ENCODE data around the gene TKFC. TPM values are rescaled to one million over a fixed set of nuclear protein-coding genes. Genes with fewer than 3 reads are reported as not detected.

Gene TKFC, protein sequence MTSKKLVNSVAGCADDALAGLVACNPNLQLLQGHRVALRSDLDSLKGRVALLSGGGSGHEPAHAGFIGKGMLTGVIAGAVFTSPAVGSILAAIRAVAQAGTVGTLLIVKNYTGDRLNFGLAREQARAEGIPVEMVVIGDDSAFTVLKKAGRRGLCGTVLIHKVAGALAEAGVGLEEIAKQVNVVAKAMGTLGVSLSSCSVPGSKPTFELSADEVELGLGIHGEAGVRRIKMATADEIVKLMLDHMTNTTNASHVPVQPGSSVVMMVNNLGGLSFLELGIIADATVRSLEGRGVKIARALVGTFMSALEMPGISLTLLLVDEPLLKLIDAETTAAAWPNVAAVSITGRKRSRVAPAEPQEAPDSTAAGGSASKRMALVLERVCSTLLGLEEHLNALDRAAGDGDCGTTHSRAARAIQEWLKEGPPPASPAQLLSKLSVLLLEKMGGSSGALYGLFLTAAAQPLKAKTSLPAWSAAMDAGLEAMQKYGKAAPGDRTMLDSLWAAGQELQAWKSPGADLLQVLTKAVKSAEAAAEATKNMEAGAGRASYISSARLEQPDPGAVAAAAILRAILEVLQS
- total RNA-seq: 10 to 100 TPM in 3 of 4 donors, 1 to 10 TPM in 1; 9.4 to 15.1 (median 13.4) TPM

- no peaks in the 10 kb centered on the region for H3K27me3 ChIP-seq
- H3K4me3 ChIP-seq: peak within 1 kb of the TSS; percentile 73 to 85
- H3K4me1 ChIP-seq: peaks cover 4 to 66% (median 14%) of the 10 kb centered on the region in 3 donors
- H3K36me3 ChIP-seq: peaks cover 0 to 25% of the 10 kb centered on the region in 2 donors
- peak; percentile 98 for ATAC-seq
- WGBS, 2 donors (ENCODE audit: low coverage in 1 of 2): no CpG with 5 or more reads among the region's 81 CpGs
- H3K9me3 ChIP-seq: no peaks in the 10 kb centered on the region
- H3K27ac ChIP-seq: peak within 1 kb of the TSS; percentile 67 to 94 (median 94)
- TF ChIP-seq EP300 (IDR thresholded peaks at IDR 0.05) (no peak), POLR2A (IDR thresholded peaks at IDR 0.05) (peak; percentile 75 to 76), POLR2AphosphoS5 (IDR thresholded peaks at IDR 0.05) (peak; percentile 79), CTCF (IDR thresholded peaks at IDR 0.05) (peak in 1 of 4 experiments; percentile 29)
Observed at GRCh38 chr11:61332797-61333549, at the start of gene TKFC, which contains the start of gene DDB1. Gene TKFC (plus strand): TSS chr11:61333228. CDS start chr11:61334729, 1,501 bp downstream. Gene DDB1 (minus strand): TSS chr11:61333105. CDS start chr11:61332968, 137 bp downstream.

- Histone ChIP-seq H3K27ac (no peak overlapping the region), H3K4me1 (peaks cover 0 to 11% (median 0%) of the 10 kb centered on the region in 3 donors), H3K4me3 (no peak overlapping the region), H3K27me3 (peaks cover 23% of the 10 kb centered on the region), H3K9me3 (no peaks in the 10 kb centered on the region), H3K36me3 (peaks cover 0 to 5% of the 10 kb centered on the region in 2 donors)
- no peak for ATAC-seq
- TF ChIP-seq EP300 (IDR thresholded peaks at IDR 0.05): no peak
- no peak for TF ChIP-seq CTCF (IDR thresholded peaks at IDR 0.05)
- TF ChIP-seq POLR2A (IDR thresholded peaks at IDR 0.05): no peak
- no peak for TF ChIP-seq POLR2AphosphoS5 (IDR thresholded peaks at IDR 0.05)
- 88 to 100% methylated on average over 2 to 4 of the region's 4 CpGs for WGBS, 2 donors (ENCODE audit: low coverage in 1 of 2)
Observed at GRCh38 chr11:61283613-61284012, 49.4 kb upstream of the TKFC start.

DNA sequence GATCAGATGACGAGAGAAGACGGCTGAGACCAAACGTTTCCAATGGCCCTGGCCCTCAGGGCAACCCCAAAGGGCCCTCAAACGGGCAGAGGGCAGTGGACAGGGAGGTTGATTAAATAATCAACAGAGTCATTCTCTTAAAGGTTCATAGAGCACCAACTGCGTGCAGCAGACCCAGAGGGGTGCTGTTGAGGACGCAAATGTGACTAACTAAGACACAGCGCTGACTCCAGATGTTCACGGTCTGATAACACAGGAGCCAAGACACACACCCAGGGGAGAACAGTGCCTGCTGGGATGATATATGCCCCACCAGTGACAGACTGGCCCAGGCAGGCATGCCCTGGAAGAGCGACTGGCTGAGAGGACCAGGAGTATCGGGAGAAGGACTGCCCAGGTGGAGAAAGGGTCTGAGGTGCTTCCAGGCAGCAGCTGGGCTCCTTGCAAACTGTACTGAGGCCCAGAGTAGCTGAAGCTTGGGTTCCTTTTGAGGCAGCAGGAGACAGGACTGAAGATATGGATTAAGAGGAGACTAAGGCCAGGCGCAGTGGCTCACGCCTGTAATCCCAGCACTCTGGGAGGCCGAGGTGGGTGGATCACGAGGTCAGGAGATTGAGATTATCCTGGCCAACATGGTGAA lies 45.6 kb upstream of the TKFC start:
- Histone ChIP-seq H3K36me3 (peaks cover 0 to 5% of the 10 kb centered on the region in 2 donors), H3K4me1 (no peaks in the 10 kb centered on the region), H3K27me3 (peaks cover 14% of the 10 kb centered on the region), H3K9me3 (no peaks in the 10 kb centered on the region), H3K27ac (no peak overlapping the region), H3K4me3 (no peak overlapping the region)
- no peak for ATAC-seq
- 78 to 86% methylated on average over 4 to 10 of the region's 14 CpGs for WGBS, 2 donors (ENCODE audit: low coverage in 1 of 2)
- TF ChIP-seq CTCF (IDR thresholded peaks at IDR 0.05) (no peak), EP300 (IDR thresholded peaks at IDR 0.05) (no peak), POLR2AphosphoS5 (IDR thresholded peaks at IDR 0.05) (no peak), POLR2A (IDR thresholded peaks at IDR 0.05) (no peak)

GRCh38 chr11:61290905-61291690 lies 41.9 kb upstream of the TKFC start:
- Histone ChIP-seq H3K27me3 (peaks cover 46% of the 10 kb centered on the region), H3K27ac (no peak overlapping the region), H3K36me3 (no peaks in the 10 kb centered on the region), H3K4me1 (peaks cover 0 to 27% (median 23%) of the 10 kb centered on the region in 3 donors), H3K9me3 (no peaks in the 10 kb centered on the region), H3K4me3 (no peak overlapping the region)
- no peak for ATAC-seq
- TF ChIP-seq POLR2A (IDR thresholded peaks at IDR 0.05): no peak
- no peak for TF ChIP-seq EP300 (IDR thresholded peaks at IDR 0.05)
- no peak for TF ChIP-seq CTCF (IDR thresholded peaks at IDR 0.05)
- TF ChIP-seq POLR2AphosphoS5 (IDR thresholded peaks at IDR 0.05): no peak
- WGBS, 2 donors (ENCODE audit: low coverage in 1 of 2): 57% methylated on average over 3 of the region's 12 CpGs; no CpG with 5 or more reads in 1 of the 2 donors
